ENCODE measurements around the gene PRSS35. TPM values are rescaled to one million over a fixed set of nuclear protein-coding genes. Genes with fewer than 3 reads are reported as not detected.
"Not testable (repeated sequence)": the region's sequence is repeated elsewhere in the genome, so short reads cannot be mapped to it uniquely, and the experiment has no call there.

Gene PRSS35
- total RNA-seq, 2 donors from 2014 or later: 0.17 TPM; not detected in 1

GRCh38 chr6:83539678-83540077 lies 27.3 kb downstream of the PRSS35 start:
- DNase-seq (no peak), ATAC-seq (no peak)
- Mint-ChIP-seq H3K4me1 (no peaks in the 10 kb centered on the region), H3K27ac (no peak overlapping the region), H3K27me3 (no peaks in the 10 kb centered on the region), H3K4me3 (no peak overlapping the region), H3K36me3 (ENCODE audit: low read depth) (no peaks in the 10 kb centered on the region)
- no peaks in the 10 kb centered on the region for H3K9me3 ChIP-seq (ENCODE audit: control insufficient read depth, low read length, poor library complexity, severe bottlenecking)

GRCh38 chr6:83546636-83547035 lies 34.3 kb downstream of the PRSS35 start:
- H3K4me3 Mint-ChIP-seq: no peak overlapping the region

GRCh38 chr6:83550482-83550881 lies 38.1 kb downstream of the PRSS35 start:
- H3K9me3 ChIP-seq (ENCODE audit: control insufficient read depth, low read length, poor library complexity, severe bottlenecking); H3K27ac Mint-ChIP-seq; DNase-seq; ATAC-seq; H3K4me1 Mint-ChIP-seq; H3K36me3 Mint-ChIP-seq (ENCODE audit: low read depth); H3K4me3 Mint-ChIP-seq; H3K27me3 Mint-ChIP-seq: not testable (repeated sequence)

More at GRCh38 chr6:83546636-83547035, 34.3 kb downstream of the PRSS35 start:
- peaks cover 3% of the 10 kb centered on the region for H3K9me3 ChIP-seq (ENCODE audit: control insufficient read depth, low read length, poor library complexity, severe bottlenecking)
- Mint-ChIP-seq H3K27me3 (no peaks in the 10 kb centered on the region), H3K27ac (no peak overlapping the region), H3K4me1 (no peaks in the 10 kb centered on the region), H3K36me3 (ENCODE audit: low read depth) (no peaks in the 10 kb centered on the region)
- ATAC-seq: peak; percentile 78
- no peak for DNase-seq

- not testable (repeated sequence) for ATAC-seq; H3K27ac Mint-ChIP-seq; H3K27me3 Mint-ChIP-seq; H3K9me3 ChIP-seq (ENCODE audit: control insufficient read depth, low read length, poor library complexity, severe bottlenecking); H3K36me3 Mint-ChIP-seq (ENCODE audit: low read depth); H3K4me1 Mint-ChIP-seq; DNase-seq; H3K4me3 Mint-ChIP-seq
Measured at GRCh38 chr6:83551748-83552147, 39.4 kb downstream of the PRSS35 start.

GRCh38 chr6:83556871-83557270 lies 44.5 kb downstream of the PRSS35 start:
- no peaks in the 10 kb centered on the region for H3K4me1 Mint-ChIP-seq
- DNase-seq (no peak), ATAC-seq (no peak)
- H3K9me3 ChIP-seq (ENCODE audit: control insufficient read depth, low read length, poor library complexity, severe bottlenecking): no peaks in the 10 kb centered on the region
- no peak overlapping the region for H3K4me3 Mint-ChIP-seq
- no peak overlapping the region for H3K27ac Mint-ChIP-seq
- no peaks in the 10 kb centered on the region for H3K36me3 Mint-ChIP-seq (ENCODE audit: low read depth)
- peaks cover 9% of the 10 kb centered on the region for H3K27me3 Mint-ChIP-seq

- Mint-ChIP-seq H3K27me3 (peaks cover 6% of the 10 kb centered on the region), H3K36me3 (ENCODE audit: low read depth) (no peaks in the 10 kb centered on the region), H3K4me1 (no peaks in the 10 kb centered on the region), H3K4me3 (no peak overlapping the region), H3K27ac (no peak overlapping the region)
- no peaks in the 10 kb centered on the region for H3K9me3 ChIP-seq (ENCODE audit: control insufficient read depth, low read length, poor library complexity, severe bottlenecking)
- ATAC-seq: no peak
- no peak for DNase-seq
Measured at GRCh38 chr6:83558975-83559374, 46.6 kb downstream of the PRSS35 start.

- H3K9me3 ChIP-seq (ENCODE audit: control insufficient read depth, low read length, poor library complexity, severe bottlenecking); H3K27me3 Mint-ChIP-seq; H3K4me1 Mint-ChIP-seq; DNase-seq; H3K4me3 Mint-ChIP-seq; ATAC-seq; H3K36me3 Mint-ChIP-seq (ENCODE audit: low read depth); H3K27ac Mint-ChIP-seq: not testable (repeated sequence)
Measured at GRCh38 chr6:83571663-83572185, 59.4 kb downstream of the PRSS35 start.

- ATAC-seq: no peak
- Mint-ChIP-seq H3K4me3 (no peak overlapping the region), H3K36me3 (ENCODE audit: low read depth) (no peaks in the 10 kb centered on the region), H3K4me1 (no peaks in the 10 kb centered on the region), H3K27ac (no peak overlapping the region), H3K27me3 (no peaks in the 10 kb centered on the region)
- DNase-seq: no peak
- H3K9me3 ChIP-seq (ENCODE audit: control insufficient read depth, low read length, poor library complexity, severe bottlenecking): no peaks in the 10 kb centered on the region
Measured at GRCh38 chr6:83574783-83575182, 62.4 kb downstream of the PRSS35 start.

Other genes starting within 250 kb of the PRSS35 start
- gene ME1, start 81.5 kb upstream of the PRSS35 start, total RNA-seq: under 1 TPM in 1 of 2 donors, not detected in 1; 0.97 TPM
- gene SNAP91, start 196.6 kb downstream of the PRSS35 start, total RNA-seq: not detected

Data from T-helper 17 cell (primary cell).